GM12873 (cell line): ENCODE measurements around the gene ARSA.

Experiments used
- CTCF ChIP-seq: IDR thresholded peaks from 2 replicates; pipeline ENCODE4 v1.5.1; 2012; ENCODE audit warnings: low read depth, mild to moderate bottlenecking, moderate library complexity, low read length, control low read depth; ENCODE audit not compliant: insufficient read depth; ENCODE audit errors: missing control alignments

The ARSA gene

GRCh38 chr22:50626314-50626849 is 1.6 kb downstream of the ARSA start:
- TF ChIP-seq CTCF: peak; percentile 29

- no peak for TF ChIP-seq CTCF
These were observed 2.2 kb downstream of the ARSA start for GRCh38 chr22:50625568-50626313.

GRCh38 chr22:50625131-50625567 is 2.8 kb downstream of the ARSA start:
- no peak for TF ChIP-seq CTCF

- TF ChIP-seq CTCF: no peak
These were observed 3.4 kb downstream of the ARSA start for GRCh38 chr22:50624347-50625130.

- TF ChIP-seq CTCF: no peak
These were observed 5.1 kb downstream of the ARSA start for GRCh38 chr22:50622723-50623327.

GRCh38 chr22:50621948-50622722 is 5.8 kb downstream of the ARSA start:
- TF ChIP-seq CTCF: peak; percentile 63
